Activated B cell treated with CpG ODN at 0.5 μM for 24 hours (primary cell): ENCODE measurements around the gene ANKRD40. TPM values are rescaled to one million over a fixed set of nuclear protein-coding genes. Genes with fewer than 3 reads are reported as not detected.
"Not testable (repeated sequence)": the region's sequence is repeated elsewhere in the genome, so short reads cannot be mapped to it uniquely, and the experiment has no call there.

Source experiments
- ATAC-seq: fragments of 200-7000 bp; cut with Tn5 transposase; one replicate; pipeline ENCODE4 v1.10.0; 2021; ENCODE audit warnings: low read depth, mild to moderate bottlenecking, moderate library complexity
- CTCF ChIA-PET: fragments of 350-600 bp; sonication (Branson Sonifier 250); formaldehyde crosslinking; loops from one replicate; lab custom pipeline; 2021; ENCODE audit warnings: antibody characterized with exemption; lab: Charles Lee
- POLR2A ChIA-PET: fragments of 350-600 bp; sonication (Branson Sonifier 250); formaldehyde crosslinking; loops from one replicate; lab custom pipeline; 2021; ENCODE audit warnings: antibody characterized with exemption; lab: Charles Lee
- DNase-seq: peaks from one replicate; pipeline ENCODE4 v3.0.0; 2022
- H3K27ac Mint-ChIP-seq: one replicate; pipeline ENCODE4 v1.8.0; 2020; ENCODE audit warnings: mixed read lengths
- H3K27me3 Mint-ChIP-seq: one replicate; pipeline ENCODE4 v1.8.0; 2021; ENCODE audit warnings: mixed read lengths
- H3K36me3 Mint-ChIP-seq: one replicate; pipeline ENCODE4 v1.8.0; 2021; ENCODE audit warnings: low read depth, mixed read lengths
- H3K4me1 Mint-ChIP-seq: one replicate; pipeline ENCODE4 v1.8.0; 2021; ENCODE audit warnings: mixed read lengths
- H3K4me3 Mint-ChIP-seq: one replicate; pipeline ENCODE4 v1.8.0; 2020; ENCODE audit warnings: mild to moderate bottlenecking, mixed read lengths
- H3K9me3 Mint-ChIP-seq: one replicate; pipeline ENCODE4 v1.8.0; 2020; ENCODE audit warnings: mixed read lengths
- intact Hi-C: fragments of 100-400 bp; cut with micrococcal nuclease; formaldehyde crosslinking; loops from one replicate; pipeline ENCODE4 v1.15.1; 2024
- total RNA-seq: library from RNA; stranded (reverse); gene quantifications from 2 replicates; pipeline ENCODE4 v1.2.3, GENCODE V29; 2022
- TF ChIP-seq, protein P1 (sequence below): fragments of 200-600 bp; IDR thresholded peaks from one replicate; pipeline ENCODE4 v1.8.0; 2022; ENCODE audit warnings: antibody characterized with exemption, mild to moderate bottlenecking

Gene ANKRD40
- total RNA-seq, 1 donor from 2014 or later: 39.0 TPM

DNA sequence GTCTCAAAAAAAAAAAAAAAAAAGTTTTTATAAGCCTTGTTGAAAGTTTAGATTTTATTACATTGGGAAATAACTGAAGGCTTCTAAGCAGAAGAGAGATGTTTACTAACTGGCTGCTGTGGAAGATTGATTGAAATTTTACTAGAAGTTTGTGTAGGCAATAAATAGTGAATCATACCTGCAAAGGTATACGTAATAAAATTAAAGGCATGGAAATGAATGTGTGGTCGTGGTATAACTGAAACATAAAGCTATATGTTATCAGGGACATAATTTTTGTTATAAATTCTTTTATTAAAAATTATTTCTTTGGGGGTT is 20.4 kb upstream of the ANKRD40 start:
- ATAC-seq: no peak

DNA sequence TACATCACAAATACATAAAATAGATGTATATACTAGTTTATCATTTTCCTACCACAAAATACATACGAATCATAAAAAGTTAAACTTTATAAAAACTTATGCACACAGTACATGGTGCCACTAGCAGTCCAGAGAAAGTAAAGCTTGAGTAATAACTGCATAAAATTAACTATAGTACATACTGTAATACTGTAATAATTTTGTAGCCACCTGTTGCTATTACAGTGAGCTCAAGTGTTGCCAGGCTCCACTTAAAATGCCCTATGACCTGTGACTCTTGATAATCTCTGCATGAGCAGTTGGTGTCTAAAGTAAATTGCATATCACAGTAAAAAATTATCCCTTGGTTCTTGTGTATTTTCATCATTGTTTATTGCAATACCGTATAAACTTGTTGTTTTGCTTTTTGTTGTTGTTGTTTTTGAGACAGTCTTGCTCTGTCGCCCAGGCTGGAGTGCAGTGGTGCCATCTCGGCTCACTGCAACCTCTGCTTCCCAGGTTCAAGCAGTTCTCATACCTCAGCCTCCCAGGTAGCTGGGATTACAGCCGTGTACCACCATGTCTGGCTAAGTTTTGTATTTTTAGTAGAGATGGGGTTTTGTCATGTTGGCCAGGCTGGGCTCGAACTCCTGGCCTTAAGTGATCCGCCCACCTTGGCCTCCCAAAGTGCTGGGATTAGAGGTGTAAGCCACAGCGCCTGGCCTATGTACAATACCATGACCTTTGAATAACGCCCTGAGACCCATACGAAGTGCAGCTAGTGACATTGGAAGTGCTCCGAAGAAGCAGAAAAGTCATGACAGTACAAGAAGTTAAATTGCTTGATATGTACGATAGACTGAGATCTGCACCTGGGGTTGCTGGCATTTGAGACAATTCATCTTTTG is 18.3 kb upstream of the ANKRD40 start:
- H3K4me1 Mint-ChIP-seq: peaks cover 72% of the 10 kb centered on the region
- POLR2A ChIA-PET: interaction anchor here (0.6 to 0.7 kb wide), 2 partner anchors 61 to 367 kb away, joined by 3 to 5 read pairs; no protein-coding TSS in a partner anchor
- TF ChIP-seq, protein P1, sequence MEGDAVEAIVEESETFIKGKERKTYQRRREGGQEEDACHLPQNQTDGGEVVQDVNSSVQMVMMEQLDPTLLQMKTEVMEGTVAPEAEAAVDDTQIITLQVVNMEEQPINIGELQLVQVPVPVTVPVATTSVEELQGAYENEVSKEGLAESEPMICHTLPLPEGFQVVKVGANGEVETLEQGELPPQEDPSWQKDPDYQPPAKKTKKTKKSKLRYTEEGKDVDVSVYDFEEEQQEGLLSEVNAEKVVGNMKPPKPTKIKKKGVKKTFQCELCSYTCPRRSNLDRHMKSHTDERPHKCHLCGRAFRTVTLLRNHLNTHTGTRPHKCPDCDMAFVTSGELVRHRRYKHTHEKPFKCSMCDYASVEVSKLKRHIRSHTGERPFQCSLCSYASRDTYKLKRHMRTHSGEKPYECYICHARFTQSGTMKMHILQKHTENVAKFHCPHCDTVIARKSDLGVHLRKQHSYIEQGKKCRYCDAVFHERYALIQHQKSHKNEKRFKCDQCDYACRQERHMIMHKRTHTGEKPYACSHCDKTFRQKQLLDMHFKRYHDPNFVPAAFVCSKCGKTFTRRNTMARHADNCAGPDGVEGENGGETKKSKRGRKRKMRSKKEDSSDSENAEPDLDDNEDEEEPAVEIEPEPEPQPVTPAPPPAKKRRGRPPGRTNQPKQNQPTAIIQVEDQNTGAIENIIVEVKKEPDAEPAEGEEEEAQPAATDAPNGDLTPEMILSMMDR: no peak
- CTCF ChIA-PET: interaction anchor here (0.6 kb wide), 1 partner anchor 9 kb away, joined by 3 read pairs; no protein-coding TSS in a partner anchor
- H3K27me3 Mint-ChIP-seq: no peaks in the 10 kb centered on the region
- DNase-seq (no peak), ATAC-seq (no peak)
- no peak overlapping the region for H3K4me3 Mint-ChIP-seq
- no peaks in the 10 kb centered on the region for H3K9me3 Mint-ChIP-seq
- intact Hi-C loops: no loop called here
- peaks cover 28% of the 10 kb centered on the region for H3K36me3 Mint-ChIP-seq
- no peak overlapping the region for H3K27ac Mint-ChIP-seq

More for the DNA sequence above, 20.4 kb upstream of the ANKRD40 start:
- no peaks in the 10 kb centered on the region for H3K27me3 Mint-ChIP-seq
- TF ChIP-seq, protein P1: no peak
- H3K9me3 Mint-ChIP-seq: no peaks in the 10 kb centered on the region
- ChIA-PET POLR2A (interaction anchor here (0.7 to 1.3 kb wide), 3 partner anchors 33 to 427 kb away, joined by 3 to 5 read pairs (median 5); partner anchors contain the start of gene TOB1), CTCF (no interaction called here)
- H3K36me3 Mint-ChIP-seq: peaks cover 23% of the 10 kb centered on the region
- no peak overlapping the region for H3K4me3 Mint-ChIP-seq
- H3K4me1 Mint-ChIP-seq: peaks cover 71% of the 10 kb centered on the region
- intact Hi-C loops: no loop called here
- DNase-seq: no peak
- H3K27ac Mint-ChIP-seq: no peak overlapping the region

DNA sequence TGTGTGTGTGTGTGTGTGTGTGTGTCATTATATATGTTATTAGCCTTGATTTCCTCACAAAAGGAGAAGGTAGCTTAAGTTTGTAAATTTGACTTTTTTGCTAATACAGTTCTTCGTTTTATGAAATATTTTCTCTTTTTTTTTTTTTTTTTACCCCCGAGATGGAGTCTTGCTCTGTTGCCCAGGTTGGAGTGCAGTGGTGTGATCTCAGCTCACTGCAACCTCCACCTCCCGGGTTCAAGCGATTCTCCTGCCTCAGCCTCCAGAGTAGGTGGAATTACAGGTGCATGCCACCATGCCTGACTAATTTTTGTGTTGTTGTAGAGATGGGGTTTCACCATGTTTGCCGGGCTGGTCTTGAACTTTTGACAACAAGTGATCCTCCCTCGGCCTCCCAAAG is 16.9 kb upstream of the ANKRD40 start:
- intact Hi-C loops, CTCF ChIA-PET, H3K27me3 Mint-ChIP-seq, H3K9me3 Mint-ChIP-seq, DNase-seq, ATAC-seq, H3K27ac Mint-ChIP-seq, H3K4me3 Mint-ChIP-seq: not testable (repeated sequence)
- POLR2A ChIA-PET: interaction anchor here (0.7 kb wide), 1 partner anchor 23 kb away, joined by 6 read pairs; no protein-coding TSS in a partner anchor
- H3K36me3 Mint-ChIP-seq: peaks cover 34% of the 10 kb centered on the region
- H3K4me1 Mint-ChIP-seq: peaks cover 80% of the 10 kb centered on the region

DNA sequence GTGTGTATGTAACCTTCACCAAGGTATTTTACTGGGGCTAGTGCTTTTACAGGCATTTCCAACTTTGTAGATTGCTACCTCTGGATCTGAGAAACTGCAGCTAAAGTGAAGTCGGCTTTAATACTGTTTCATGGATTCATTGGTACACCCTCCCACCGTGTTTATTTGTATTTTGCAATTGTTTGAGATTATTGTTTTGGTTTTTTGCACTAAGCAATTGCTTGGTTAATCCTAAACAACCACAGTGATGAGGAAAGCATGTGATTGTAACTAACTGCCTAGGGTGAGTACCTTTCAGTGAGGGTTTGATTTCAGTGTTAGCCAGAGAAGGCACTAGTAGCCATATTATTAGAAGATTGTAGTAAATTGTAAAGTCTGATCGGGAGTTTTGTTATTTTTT is 15.0 kb upstream of the ANKRD40 start:
- intact Hi-C loops: no loop called here
- Mint-ChIP-seq H3K4me3 (peak overlapping the region; percentile 3), H3K9me3 (no peaks in the 10 kb centered on the region), H3K27ac (no peak overlapping the region), H3K4me1 (peaks cover 70% of the 10 kb centered on the region), H3K36me3 (peaks cover 35% of the 10 kb centered on the region), H3K27me3 (no peaks in the 10 kb centered on the region)
- no peak for ATAC-seq
- ChIA-PET POLR2A (interaction anchor here (0.7 kb wide), 1 partner anchor 63 kb away, joined by 3 read pairs; no protein-coding TSS in a partner anchor), CTCF (no interaction called here)
- DNase-seq: no peak
- TF ChIP-seq, protein P1: no peak

DNA sequence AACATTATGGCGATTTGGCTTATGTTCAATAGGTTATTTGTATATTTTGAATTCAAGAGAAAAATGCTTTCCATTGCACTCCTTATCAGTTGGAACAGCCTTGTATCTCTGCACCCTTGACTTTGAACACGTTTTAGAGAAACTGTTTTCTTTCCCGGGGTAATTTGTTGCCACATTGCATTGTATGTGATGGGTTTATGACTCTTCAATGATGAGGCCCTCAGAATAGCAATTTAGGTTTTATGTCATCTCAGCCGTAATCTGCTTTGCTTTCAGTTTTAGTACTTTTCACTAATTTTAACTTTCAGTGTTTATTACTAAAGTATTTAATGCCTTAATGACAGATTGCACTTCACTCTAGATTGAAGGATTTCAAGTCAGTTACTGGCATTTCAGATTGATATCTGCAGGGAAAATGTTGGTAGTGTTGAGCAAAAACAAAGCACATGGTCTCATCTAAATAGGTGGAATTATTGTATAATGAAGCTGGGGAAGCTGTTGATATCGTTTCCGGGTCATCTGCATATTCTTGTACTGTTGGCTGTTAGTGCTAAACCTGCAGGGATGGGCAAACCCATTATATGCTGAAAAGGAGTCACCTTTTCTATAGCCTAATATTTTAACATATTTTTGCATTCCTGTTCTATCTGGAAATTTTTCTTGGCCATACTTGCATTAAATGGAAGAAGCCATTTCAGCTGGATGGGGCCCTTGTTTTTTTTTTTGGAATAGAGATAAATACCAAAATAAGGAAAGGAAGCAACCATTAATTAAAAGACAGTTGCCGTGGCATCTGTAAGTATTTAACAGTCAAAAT is 13.7 kb upstream of the ANKRD40 start:
- H3K36me3 Mint-ChIP-seq: peaks cover 29% of the 10 kb centered on the region
- no peaks in the 10 kb centered on the region for H3K27me3 Mint-ChIP-seq
- DNase-seq (no peak), ATAC-seq (no peak)
- peak overlapping the region; percentile 97 for H3K4me3 Mint-ChIP-seq
- CTCF ChIA-PET: no interaction called here
- H3K4me1 Mint-ChIP-seq: peaks cover 58% of the 10 kb centered on the region
- intact Hi-C loops: no loop called here
- peak overlapping the region; percentile 98 for H3K27ac Mint-ChIP-seq
- H3K9me3 Mint-ChIP-seq: no peaks in the 10 kb centered on the region
- TF ChIP-seq, protein P1: no peak
- POLR2A ChIA-PET: interaction anchor here (0.7 to 1.0 kb wide), 4 partner anchors 15 to 447 kb away, joined by 3 to 10 read pairs (median 4); partner anchors contain the start of gene TOB1
